Osteocyte (in vitro differentiated cells): ENCODE results near the gene BRINP3. TPM values are rescaled to one million over a fixed set of nuclear protein-coding genes. Genes with fewer than 3 reads are reported as not detected.

Experiments used
- DNase-seq: peaks from one replicate; pipeline ENCODE4 v3.0.0; 2021; ENCODE audit warnings: mixed read lengths; ENCODE audit not compliant: unreplicated experiment; ENCODE audit errors: extremely low spot score
- H3K27ac Mint-ChIP-seq: one replicate; pipeline ENCODE4 v1.8.0; 2021; ENCODE audit warnings: mild to moderate bottlenecking, mixed read lengths; ENCODE audit not compliant: unreplicated experiment
- H3K27me3 Mint-ChIP-seq: one replicate; pipeline ENCODE4 v1.8.0; 2021; ENCODE audit warnings: mixed read lengths; ENCODE audit not compliant: unreplicated experiment
- H3K36me3 Mint-ChIP-seq: one replicate; pipeline ENCODE4 v1.8.0; 2021; ENCODE audit warnings: mixed read lengths; ENCODE audit not compliant: unreplicated experiment
- H3K4me1 Mint-ChIP-seq: one replicate; pipeline ENCODE4 v1.8.0; 2021; ENCODE audit warnings: mixed read lengths; ENCODE audit not compliant: unreplicated experiment
- H3K4me3 Mint-ChIP-seq: one replicate; pipeline ENCODE4 v1.8.0; 2021; ENCODE audit warnings: mild to moderate bottlenecking, moderate library complexity, mixed read lengths; ENCODE audit not compliant: unreplicated experiment
- H3K9me3 Mint-ChIP-seq: one replicate; pipeline ENCODE4 v1.8.0; 2021; ENCODE audit warnings: mixed read lengths; ENCODE audit not compliant: unreplicated experiment
- CTCF ChIP-seq: fragments of 200-600 bp; sonication (generic); IDR thresholded peaks from 2 replicates; pipeline ENCODE4 v1.5.0; 2021; ENCODE audit warnings: antibody characterized with exemption, mild to moderate bottlenecking, moderate library complexity
- total RNA-seq: library from RNA; stranded (reverse); gene quantifications from 2 replicates; pipeline ENCODE4 v1.2.1, GENCODE V29; 2021

BRINP3 gene
- total RNA-seq, 1 donor from 2014 or later, result 0.38 TPM

DNA sequence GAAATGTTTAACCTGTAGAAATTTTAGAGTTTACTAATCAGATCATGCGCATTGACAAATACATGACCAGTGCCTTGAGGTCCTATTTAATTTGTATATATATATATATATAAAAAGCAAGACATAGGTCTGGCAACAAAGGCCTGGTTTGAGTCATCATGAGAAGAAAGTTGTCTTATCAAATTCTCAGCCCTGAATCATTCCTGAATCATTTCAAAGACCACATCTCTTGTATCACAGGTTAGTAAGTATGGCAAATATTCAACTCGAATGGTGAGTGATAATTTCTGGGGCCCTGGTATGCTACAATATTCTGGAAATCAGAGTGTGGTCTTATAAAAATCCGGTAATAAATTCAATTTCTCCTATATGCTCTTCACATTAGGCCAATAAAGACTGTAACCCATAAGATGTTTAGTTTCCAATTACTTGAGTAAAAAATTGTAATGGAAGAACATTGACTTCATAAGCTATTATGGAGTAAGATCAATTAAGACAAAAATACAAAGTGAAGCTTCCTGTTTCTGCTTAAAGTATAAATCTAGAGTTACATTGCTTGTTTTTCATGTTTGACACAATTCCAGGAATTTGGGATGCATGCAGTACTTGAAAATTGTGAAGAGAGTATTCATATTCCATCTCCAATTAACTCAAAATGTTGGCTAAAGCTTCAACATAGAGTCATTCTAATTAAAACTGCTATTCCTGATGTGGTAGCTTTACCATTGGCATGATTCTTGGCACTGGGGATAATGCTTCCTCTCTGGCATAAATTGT lies 309.4 kb downstream of the BRINP3 start:
- no peak for DNase-seq
- no peaks in the 10 kb centered on the region for H3K27me3 Mint-ChIP-seq
- TF ChIP-seq CTCF, result no peak

GRCh38 chr1:190159146-190159545 lies 318.5 kb downstream of the BRINP3 start:
- H3K4me3 Mint-ChIP-seq, result no peak overlapping the region
- H3K4me1 Mint-ChIP-seq, result no peaks in the 10 kb centered on the region
- H3K27ac Mint-ChIP-seq, result no peak overlapping the region
- peaks cover 15% of the 10 kb centered on the region for H3K9me3 Mint-ChIP-seq
- H3K36me3 Mint-ChIP-seq, result peaks cover 2% of the 10 kb centered on the region
- no peak for TF ChIP-seq CTCF
- no peaks in the 10 kb centered on the region for H3K27me3 Mint-ChIP-seq
- DNase-seq, result no peak

More for the DNA sequence above, 309.4 kb downstream of the BRINP3 start:
- H3K27ac Mint-ChIP-seq, result peak overlapping the region; percentile 64
- no peak overlapping the region for H3K4me3 Mint-ChIP-seq
- no peaks in the 10 kb centered on the region for H3K36me3 Mint-ChIP-seq
- H3K4me1 Mint-ChIP-seq, result peaks cover 35% of the 10 kb centered on the region
- H3K9me3 Mint-ChIP-seq, result no peaks in the 10 kb centered on the region

- Mint-ChIP-seq H3K36me3 (peaks cover 2% of the 10 kb centered on the region), H3K27me3 (no peaks in the 10 kb centered on the region), H3K27ac (no peak overlapping the region), H3K4me1 (no peaks in the 10 kb centered on the region), H3K4me3 (no peak overlapping the region), H3K9me3 (peaks cover 15% of the 10 kb centered on the region)
- no peak for DNase-seq
- no peak for TF ChIP-seq CTCF
These were observed 322.9 kb downstream of the BRINP3 start for GRCh38 chr1:190154744-190155143.

- no peak for DNase-seq
- peaks cover 7% of the 10 kb centered on the region for H3K9me3 Mint-ChIP-seq
- no peaks in the 10 kb centered on the region for H3K36me3 Mint-ChIP-seq
- no peak overlapping the region for H3K27ac Mint-ChIP-seq
- H3K4me3 Mint-ChIP-seq, result no peak overlapping the region
- TF ChIP-seq CTCF, result no peak
- no peaks in the 10 kb centered on the region for H3K27me3 Mint-ChIP-seq
- no peaks in the 10 kb centered on the region for H3K4me1 Mint-ChIP-seq
These were observed 330.0 kb downstream of the BRINP3 start for GRCh38 chr1:190147616-190148015.

DNA sequence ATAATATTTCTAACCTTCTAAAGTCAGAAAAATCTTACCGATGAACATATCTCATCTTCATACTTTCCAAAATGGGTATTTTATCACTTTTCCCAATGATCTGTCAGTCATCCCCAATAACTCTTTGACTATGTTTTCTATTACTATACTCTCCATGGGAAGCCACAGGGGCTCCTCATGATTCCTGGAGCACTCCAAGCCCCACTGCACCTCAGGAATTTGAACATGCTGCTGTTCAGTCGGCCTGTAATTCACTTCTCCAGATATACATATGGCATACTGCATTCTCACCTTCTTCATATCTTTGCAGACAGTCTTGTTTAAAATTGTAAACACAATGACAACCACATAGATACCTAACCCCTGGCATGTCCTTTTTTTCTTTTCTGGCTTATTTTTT lies 333.0 kb downstream of the BRINP3 start:
- TF ChIP-seq CTCF, result no peak
- no peaks in the 10 kb centered on the region for H3K36me3 Mint-ChIP-seq
- H3K9me3 Mint-ChIP-seq, result peaks cover 7% of the 10 kb centered on the region

More for the DNA sequence above, 333.0 kb downstream of the BRINP3 start:
- no peaks in the 10 kb centered on the region for H3K4me1 Mint-ChIP-seq
- no peak overlapping the region for H3K4me3 Mint-ChIP-seq
- no peak for DNase-seq
- no peak overlapping the region for H3K27ac Mint-ChIP-seq
- H3K27me3 Mint-ChIP-seq, result no peaks in the 10 kb centered on the region
